HG03064 (cell line): ENCODE results near the gene CANX.

Experiments used
- ATAC-seq: cut with Tn5 transposase; IDR thresholded peaks from one replicate; pipeline ENCODE4 v1.9.1; 2021; ENCODE audit warnings: low read depth; ENCODE audit not compliant: unreplicated experiment

The CANX gene

GRCh38 chr5:179773686-179774040, 74.9 kb downstream of the CANX start:
- ATAC-seq, result no peak

GRCh38 chr5:179774442-179774841, 75.7 kb downstream of the CANX start:
- ATAC-seq, result no peak

- no peak for ATAC-seq
Measured at GRCh38 chr5:179776411-179776938, 77.7 kb downstream of the CANX start.

GRCh38 chr5:179777456-179777855, 78.7 kb downstream of the CANX start:
- no peak for ATAC-seq

- no peak for ATAC-seq
Measured at GRCh38 chr5:179777909-179778308, 79.1 kb downstream of the CANX start.

- ATAC-seq, result no peak
Measured at GRCh38 chr5:179778591-179778990, 79.8 kb downstream of the CANX start.

- ATAC-seq, result no peak
Measured at GRCh38 chr5:179779826-179780225, 81.1 kb downstream of the CANX start.

GRCh38 chr5:179780362-179780761, 81.6 kb downstream of the CANX start:
- no peak for ATAC-seq
